ENCODE results near the gene NR6A1. TPM values are rescaled to one million over a fixed set of nuclear protein-coding genes. Genes with fewer than 3 reads are reported as not detected.

NR6A1 gene
- total and polyA plus RNA-seq, 2 experiments from 2014 or later = 0.16 TPM; not detected in 1

- no peak overlapping the region for H3K4me3 ChIP-seq
- H3K4me1 ChIP-seq (ENCODE audit: insufficient read depth) = peaks cover 6% of the 10 kb centered on the region
- no peak overlapping the region; the same call in 1 of the 2 replicates for H2AFZ ChIP-seq
- no peak overlapping the region for H3K9ac ChIP-seq
- H3K9me3 ChIP-seq (ENCODE audit: low read depth) = no peaks in the 10 kb centered on the region
- TF ChIP-seq EZH2 (IDR thresholded peaks at IDR 0.05; ENCODE audit: insufficient read depth, poor library complexity, severe bottlenecking) (no peak), EZH2phosphoT487 (IDR thresholded peaks at IDR 0.05; ENCODE audit: insufficient read depth, low read depth) (no peak)
- H3K79me2 ChIP-seq (ENCODE audit: insufficient read depth) = no peaks in the 10 kb centered on the region
- H4K20me1 ChIP-seq (ENCODE audit: insufficient read depth) = no peaks in the 10 kb centered on the region
- WGBS, 2 experiments (ENCODE audit: low coverage in 1 of 2, low lambda C conversion rate in 2 of 2, missing lambda C conversion rate in 2 of 2) = 28 to 33% methylated on average over 9 of the region's 9 CpGs
- H3K27ac ChIP-seq = no peak overlapping the region
- H3F3A ChIP-seq (ENCODE audit: insufficient read depth) = no peaks in the 10 kb centered on the region
- H3K9me2 ChIP-seq (ENCODE audit: insufficient read depth) = no peaks in the 10 kb centered on the region
- in situ Hi-C loops (cut with MboI) = no loop called here
- H3K27me3 ChIP-seq (replicated peaks; ENCODE audit: insufficient read depth) = no peaks in the 10 kb centered on the region; the same call in 1 of the 2 replicates
- H3K36me3 ChIP-seq (ENCODE audit: low read depth) = no peaks in the 10 kb centered on the region
- DNase-seq = peak; percentile 57
- no peak overlapping the region for H3K4me2 ChIP-seq (ENCODE audit: unreplicated experiment)
These were observed 22.0 kb upstream of the NR6A1 start for GRCh38 chr9:124793015-124793541.

- no peaks in the 10 kb centered on the region; the same call in 1 of the 2 replicates for H3K27me3 ChIP-seq (replicated peaks; ENCODE audit: insufficient read depth)
- no peak overlapping the region for H3K27ac ChIP-seq
- no peaks in the 10 kb centered on the region for H3K79me2 ChIP-seq (ENCODE audit: insufficient read depth)
- no peaks in the 10 kb centered on the region for H3K36me3 ChIP-seq (ENCODE audit: low read depth)
- H4K20me1 ChIP-seq (ENCODE audit: insufficient read depth) = no peaks in the 10 kb centered on the region
- H3F3A ChIP-seq (ENCODE audit: insufficient read depth) = no peaks in the 10 kb centered on the region
- H3K4me1 ChIP-seq (ENCODE audit: insufficient read depth) = peaks cover 6% of the 10 kb centered on the region
- H3K4me2 ChIP-seq (ENCODE audit: unreplicated experiment) = no peak overlapping the region
- H3K9me3 ChIP-seq (ENCODE audit: low read depth) = no peaks in the 10 kb centered on the region
- in situ Hi-C loops (cut with MboI) = no loop called here
- no peak overlapping the region for H3K9ac ChIP-seq
- H3K4me3 ChIP-seq = no peak overlapping the region
- H3K9me2 ChIP-seq (ENCODE audit: insufficient read depth) = no peaks in the 10 kb centered on the region
- WGBS, 2 experiments (ENCODE audit: low coverage in 1 of 2, low lambda C conversion rate in 2 of 2, missing lambda C conversion rate in 2 of 2) = 78 to 84% methylated on average over 8 of the region's 8 CpGs
- TF ChIP-seq EZH2phosphoT487 (IDR thresholded peaks at IDR 0.05; ENCODE audit: insufficient read depth, low read depth) (no peak), EZH2 (IDR thresholded peaks at IDR 0.05; ENCODE audit: insufficient read depth, poor library complexity, severe bottlenecking) (no peak)
- H2AFZ ChIP-seq = no peak overlapping the region
- DNase-seq = no peak
These were observed 21.3 kb upstream of the NR6A1 start for GRCh38 chr9:124792257-124793014.

- no peak for TF ChIP-seq EZH2 (IDR thresholded peaks at IDR 0.05; ENCODE audit: insufficient read depth, poor library complexity, severe bottlenecking)
- no peak for TF ChIP-seq EZH2phosphoT487 (IDR thresholded peaks at IDR 0.05; ENCODE audit: insufficient read depth, low read depth)
- peaks cover under 1% of the 10 kb centered on the region for H3K4me1 ChIP-seq (ENCODE audit: insufficient read depth)
- no peaks in the 10 kb centered on the region; the same call in 1 of the 2 replicates for H3K27me3 ChIP-seq (replicated peaks; ENCODE audit: insufficient read depth)
- no peaks in the 10 kb centered on the region for H3K9me2 ChIP-seq (ENCODE audit: insufficient read depth)
- WGBS, 2 experiments (ENCODE audit: low coverage in 1 of 2, low lambda C conversion rate in 2 of 2, missing lambda C conversion rate in 2 of 2) = 81% methylated on average over 5 of the region's 5 CpGs
- no peaks in the 10 kb centered on the region for H4K20me1 ChIP-seq (ENCODE audit: insufficient read depth)
- H3F3A ChIP-seq (ENCODE audit: insufficient read depth) = no peaks in the 10 kb centered on the region
- no peaks in the 10 kb centered on the region for H3K36me3 ChIP-seq (ENCODE audit: low read depth)
- no peaks in the 10 kb centered on the region for H3K9me3 ChIP-seq (ENCODE audit: low read depth)
- H3K4me2 ChIP-seq (ENCODE audit: unreplicated experiment) = no peak overlapping the region
- no peaks in the 10 kb centered on the region for H3K79me2 ChIP-seq (ENCODE audit: insufficient read depth)
- H3K9ac ChIP-seq = no peak overlapping the region
- DNase-seq = no peak
- H2AFZ ChIP-seq = no peak overlapping the region
- no peak overlapping the region for H3K4me3 ChIP-seq
- no peak overlapping the region for H3K27ac ChIP-seq
- in situ Hi-C loops (cut with MboI) = no loop called here
These were observed 19.8 kb upstream of the NR6A1 start for GRCh38 chr9:124790801-124791505.

- in situ Hi-C loops (cut with MboI) = no loop called here
- no peak for DNase-seq
- 85 to 88% methylated on average over 8 of the region's 8 CpGs for WGBS, 2 experiments (ENCODE audit: low coverage in 1 of 2, low lambda C conversion rate in 2 of 2, missing lambda C conversion rate in 2 of 2)
These were observed 19.2 kb upstream of the NR6A1 start for GRCh38 chr9:124790301-124790700.

More at GRCh38 chr9:124790301-124790700, 19.2 kb upstream of the NR6A1 start:
- Histone ChIP-seq H3F3A (ENCODE audit: insufficient read depth) (no peaks in the 10 kb centered on the region), H3K4me2 (ENCODE audit: unreplicated experiment) (no peak overlapping the region), H3K79me2 (ENCODE audit: insufficient read depth) (no peaks in the 10 kb centered on the region), H3K9me2 (ENCODE audit: insufficient read depth) (no peaks in the 10 kb centered on the region), H3K9me3 (ENCODE audit: low read depth) (no peaks in the 10 kb centered on the region), H3K4me1 (ENCODE audit: insufficient read depth) (no peaks in the 10 kb centered on the region), H3K9ac (no peak overlapping the region), H3K27ac (no peak overlapping the region), H3K4me3 (no peak overlapping the region), H4K20me1 (ENCODE audit: insufficient read depth) (no peaks in the 10 kb centered on the region), H3K36me3 (ENCODE audit: low read depth) (no peaks in the 10 kb centered on the region), H2AFZ (no peak overlapping the region), H3K27me3 (replicated peaks; ENCODE audit: insufficient read depth) (no peaks in the 10 kb centered on the region; the same call in 1 of the 2 replicates)
- TF ChIP-seq EZH2 (IDR thresholded peaks at IDR 0.05; ENCODE audit: insufficient read depth, poor library complexity, severe bottlenecking) (no peak), EZH2phosphoT487 (IDR thresholded peaks at IDR 0.05; ENCODE audit: insufficient read depth, low read depth) (no peak)
